Natural killer cell treated with Interleukin-12 subunit alpha and Interleukin-12 subunit beta and Interleukin-15 and Interleukin-18, amount 100 ng/mL, for 72 hours (primary cell): ENCODE data around the gene SLC34A1. TPM values are rescaled to one million over a fixed set of nuclear protein-coding genes. Genes with fewer than 3 reads are reported as not detected.
"Not testable (repeated sequence)": the region's sequence is repeated elsewhere in the genome, so short reads cannot be mapped to it uniquely, and the experiment has no call there.

Experiments
- ATAC-seq, 2 donors: fragments of 150-1000 bp; cut with Tn5 transposase in 1 of 2; sonication (Bioruptor Pico), chemical (Tn5 transposase) in 1 of 2; 2 replicates each; pipeline ENCODE4 v1.10.0; 2021
- DNase-seq: peaks from one replicate; pipeline ENCODE4 v3.0.0; 2022; ENCODE audit warnings: low spot score
- H3K27ac Mint-ChIP-seq, 2 donors: 1 replicate in 1 of 2; 2 replicates in 1 of 2; pipeline ENCODE4 v1.8.0; 2022; ENCODE audit warnings: mixed read lengths in 2 of 2, mild to moderate bottlenecking in 1 of 2, moderate library complexity in 1 of 2
- H3K27me3 Mint-ChIP-seq, 2 donors: 1 replicate in 1 of 2; 2 replicates in 1 of 2; pipeline ENCODE4 v1.8.0; 2022; ENCODE audit warnings: mixed read lengths in 2 of 2
- H3K36me3 Mint-ChIP-seq: one replicate; pipeline ENCODE4 v1.8.0; 2022; ENCODE audit warnings: mixed read lengths
- H3K4me1 Mint-ChIP-seq, 2 donors: 1 replicate in 1 of 2; 2 replicates in 1 of 2; pipeline ENCODE4 v1.8.0; 2022; ENCODE audit warnings: low read depth in 2 of 2, mixed read lengths in 2 of 2, mild to moderate bottlenecking in 1 of 2
- H3K4me3 Mint-ChIP-seq: one replicate; pipeline ENCODE4 v1.8.0; 2022; ENCODE audit warnings: mixed read lengths
- H3K9me3 Mint-ChIP-seq: 2 replicates; pipeline ENCODE4 v1.8.0; 2022; ENCODE audit warnings: mixed read lengths
- total RNA-seq, 2 donors: library from RNA; stranded (reverse); gene quantifications; one replicate each; pipeline ENCODE4 v1.2.3, GENCODE V29; 2022

The SLC34A1 gene
- total RNA-seq, result not detected

- Mint-ChIP-seq H3K4me1 (peaks cover 22 to 31% of the 10 kb centered on the region in 2 donors), H3K27ac (peak within 1 kb of the TSS in 1 of 2 donors; percentile 62), H3K27me3 (peaks cover 0 to 2% of the 10 kb centered on the region in 2 donors), H3K4me3 (peak within 1 kb of the TSS; percentile 26), H3K9me3 (no peaks in the 10 kb centered on the region), H3K36me3 (no peaks in the 10 kb centered on the region)
- ATAC-seq (no peak), DNase-seq (no peak)
Measured at GRCh38 chr5:177384134-177384533, at the start of gene SLC34A1. Gene SLC34A1, plus strand, starts transcription at chr5:177384434. Its CDS starts 1,308 bp downstream, at chr5:177385742.

- Mint-ChIP-seq H3K4me1 (peaks cover 48 to 55% of the 10 kb centered on the region in 2 donors), H3K9me3 (no peaks in the 10 kb centered on the region), H3K36me3 (peaks cover 26% of the 10 kb centered on the region), H3K27ac (no peak overlapping the region), H3K27me3 (no peaks in the 10 kb centered on the region), H3K4me3 (no peak overlapping the region)
- no peak for ATAC-seq
- no peak for DNase-seq
Measured at GRCh38 chr5:177334781-177335700, 49.2 kb upstream of the SLC34A1 start.

- H3K9me3 Mint-ChIP-seq, result no peaks in the 10 kb centered on the region
- H3K4me1 Mint-ChIP-seq, result peaks cover 43 to 51% of the 10 kb centered on the region in 2 donors
- no peak for DNase-seq
- H3K4me3 Mint-ChIP-seq, result no peak overlapping the region
- no peak overlapping the region for H3K27ac Mint-ChIP-seq
- no peaks in the 10 kb centered on the region for H3K27me3 Mint-ChIP-seq
- H3K36me3 Mint-ChIP-seq, result peaks cover 23% of the 10 kb centered on the region
- no peak for ATAC-seq
Measured at GRCh38 chr5:177335701-177336065, 48.6 kb upstream of the SLC34A1 start.

- H3K36me3 Mint-ChIP-seq, result peaks cover 21% of the 10 kb centered on the region
- DNase-seq, result no peak
Measured at GRCh38 chr5:177336112-177336511, 48.1 kb upstream of the SLC34A1 start.

GRCh38 chr5:177336603-177337494 lies 47.4 kb upstream of the SLC34A1 start:
- Mint-ChIP-seq H3K9me3 (no peaks in the 10 kb centered on the region), H3K4me3 (no peak overlapping the region), H3K36me3 (peaks cover 27% of the 10 kb centered on the region), H3K27me3 (no peaks in the 10 kb centered on the region), H3K4me1 (peaks cover 37 to 40% of the 10 kb centered on the region in 2 donors), H3K27ac (no peak overlapping the region)
- no peak for DNase-seq
- ATAC-seq, result no peak

More at GRCh38 chr5:177336112-177336511, 48.1 kb upstream of the SLC34A1 start:
- ATAC-seq, result no peak
- Mint-ChIP-seq H3K9me3 (no peaks in the 10 kb centered on the region), H3K4me3 (no peak overlapping the region), H3K27me3 (no peaks in the 10 kb centered on the region), H3K4me1 (peaks cover 38 to 47% of the 10 kb centered on the region in 2 donors), H3K27ac (no peak overlapping the region)

GRCh38 chr5:177338251-177339106 lies 45.8 kb upstream of the SLC34A1 start:
- peaks cover 31% of the 10 kb centered on the region for H3K36me3 Mint-ChIP-seq
- DNase-seq (no peak), ATAC-seq (peak; percentile 37 to 54)
- H3K27ac Mint-ChIP-seq, result peak overlapping the region; percentile 48 to 84
- H3K4me1 Mint-ChIP-seq, result peaks cover 34 to 38% of the 10 kb centered on the region in 2 donors
- H3K27me3 Mint-ChIP-seq, result no peaks in the 10 kb centered on the region
- peak overlapping the region; percentile 73 for H3K4me3 Mint-ChIP-seq
- no peaks in the 10 kb centered on the region for H3K9me3 Mint-ChIP-seq

GRCh38 chr5:177339107-177339638 lies 45.1 kb upstream of the SLC34A1 start:
- peak; percentile 61 to 79 for ATAC-seq
- Mint-ChIP-seq H3K4me1 (peaks cover 35 to 37% of the 10 kb centered on the region in 2 donors), H3K27ac (peak overlapping the region; percentile 48 to 84), H3K36me3 (peaks cover 34% of the 10 kb centered on the region), H3K4me3 (peak overlapping the region; percentile 73), H3K27me3 (no peaks in the 10 kb centered on the region), H3K9me3 (no peaks in the 10 kb centered on the region)
- DNase-seq, result no peak

- DNase-seq, H3K27ac Mint-ChIP-seq, H3K27me3 Mint-ChIP-seq: not testable (repeated sequence)
Measured at GRCh38 chr5:177343000-177343399, 41.2 kb upstream of the SLC34A1 start.

GRCh38 chr5:177343777-177344176 lies 40.5 kb upstream of the SLC34A1 start:
- Mint-ChIP-seq H3K36me3 (peaks cover 22% of the 10 kb centered on the region), H3K4me3 (no peak overlapping the region), H3K27ac (no peak overlapping the region), H3K9me3 (no peaks in the 10 kb centered on the region), H3K27me3 (no peaks in the 10 kb centered on the region), H3K4me1 (peaks cover 32 to 34% of the 10 kb centered on the region in 2 donors)
- ATAC-seq, result no peak
- no peak for DNase-seq

More at GRCh38 chr5:177343000-177343399, 41.2 kb upstream of the SLC34A1 start:
- not testable (repeated sequence) for H3K4me3 Mint-ChIP-seq, H3K9me3 Mint-ChIP-seq, ATAC-seq
- Mint-ChIP-seq H3K36me3 (peaks cover 22% of the 10 kb centered on the region), H3K4me1 (peaks cover 35 to 37% of the 10 kb centered on the region in 2 donors)

- no peak overlapping the region for H3K4me3 Mint-ChIP-seq
- peaks cover 26% of the 10 kb centered on the region for H3K36me3 Mint-ChIP-seq
- H3K27me3 Mint-ChIP-seq, result no peaks in the 10 kb centered on the region
- peaks cover 32 to 33% of the 10 kb centered on the region in 2 donors for H3K4me1 Mint-ChIP-seq
- ATAC-seq (no peak), DNase-seq (no peak)
- no peaks in the 10 kb centered on the region for H3K9me3 Mint-ChIP-seq
- H3K27ac Mint-ChIP-seq, result no peak overlapping the region
Measured at GRCh38 chr5:177344891-177345290, 39.3 kb upstream of the SLC34A1 start.

GRCh38 chr5:177346820-177347219 lies 37.4 kb upstream of the SLC34A1 start:
- H3K27me3 Mint-ChIP-seq, result no peaks in the 10 kb centered on the region
- H3K27ac Mint-ChIP-seq, result no peak overlapping the region
- H3K9me3 Mint-ChIP-seq, result no peaks in the 10 kb centered on the region
- no peak for DNase-seq
- H3K36me3 Mint-ChIP-seq, result peaks cover 19% of the 10 kb centered on the region
- no peak overlapping the region for H3K4me3 Mint-ChIP-seq
- peaks cover 36 to 41% of the 10 kb centered on the region in 2 donors for H3K4me1 Mint-ChIP-seq
- no peak for ATAC-seq

- no peaks in the 10 kb centered on the region for H3K27me3 Mint-ChIP-seq
- H3K36me3 Mint-ChIP-seq, result peaks cover 18% of the 10 kb centered on the region
- H3K4me1 Mint-ChIP-seq, result peaks cover 40 to 45% of the 10 kb centered on the region in 2 donors
- no peak overlapping the region for H3K4me3 Mint-ChIP-seq
- ATAC-seq (no peak), DNase-seq (no peak)
- no peak overlapping the region for H3K27ac Mint-ChIP-seq
- H3K9me3 Mint-ChIP-seq, result no peaks in the 10 kb centered on the region
Measured at GRCh38 chr5:177347699-177348098, 36.5 kb upstream of the SLC34A1 start.

- Mint-ChIP-seq H3K27me3 (no peaks in the 10 kb centered on the region), H3K27ac (peak overlapping the region; percentile 98 to 99), H3K36me3 (peaks cover 12% of the 10 kb centered on the region), H3K4me1 (peaks cover 37 to 43% of the 10 kb centered on the region in 2 donors), H3K9me3 (no peaks in the 10 kb centered on the region), H3K4me3 (peak overlapping the region; percentile 98)
- ATAC-seq (no peak), DNase-seq (no peak)
Measured at GRCh38 chr5:177349362-177349647, 34.9 kb upstream of the SLC34A1 start.
